ENCODE results near the gene EXOC2.

DNA sequence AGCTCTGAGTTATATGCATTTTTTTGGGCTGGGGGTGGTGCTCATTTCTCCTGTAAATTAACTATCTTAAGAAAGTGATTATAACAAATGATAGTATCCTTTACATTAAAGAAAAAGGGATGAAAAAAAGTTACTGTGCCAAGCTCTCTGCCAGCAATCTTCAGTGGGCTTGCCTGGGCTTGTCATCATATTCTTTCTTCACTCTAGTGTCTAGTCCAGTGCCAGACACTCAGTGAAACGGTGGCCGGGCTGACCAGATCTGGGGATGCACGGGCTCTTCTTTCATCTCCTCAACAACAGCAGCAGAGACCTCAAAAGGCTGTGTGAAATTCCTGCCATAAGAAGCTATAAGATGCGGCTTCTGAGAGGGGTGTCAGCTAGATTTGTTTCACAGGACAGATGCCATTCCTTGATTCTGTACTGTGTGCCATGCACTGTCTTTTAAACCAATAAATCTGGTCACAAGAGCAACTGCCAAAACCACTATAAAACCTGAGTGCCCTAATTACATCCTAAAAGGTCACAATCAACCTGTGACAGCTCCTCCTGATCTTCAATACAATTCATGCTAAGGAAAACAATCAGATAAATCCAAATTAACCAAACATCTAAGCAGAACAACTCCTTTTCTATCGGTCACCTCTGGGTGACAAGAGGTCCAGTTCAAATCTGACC, 12.1 kb downstream of the EXOC2 start:
- TF ChIP-seq POLR2AphosphoS5 (IDR thresholded peaks at IDR 0.05; ENCODE audit: low read depth, low read length): no peak
- TF ChIP-seq, protein P1, sequence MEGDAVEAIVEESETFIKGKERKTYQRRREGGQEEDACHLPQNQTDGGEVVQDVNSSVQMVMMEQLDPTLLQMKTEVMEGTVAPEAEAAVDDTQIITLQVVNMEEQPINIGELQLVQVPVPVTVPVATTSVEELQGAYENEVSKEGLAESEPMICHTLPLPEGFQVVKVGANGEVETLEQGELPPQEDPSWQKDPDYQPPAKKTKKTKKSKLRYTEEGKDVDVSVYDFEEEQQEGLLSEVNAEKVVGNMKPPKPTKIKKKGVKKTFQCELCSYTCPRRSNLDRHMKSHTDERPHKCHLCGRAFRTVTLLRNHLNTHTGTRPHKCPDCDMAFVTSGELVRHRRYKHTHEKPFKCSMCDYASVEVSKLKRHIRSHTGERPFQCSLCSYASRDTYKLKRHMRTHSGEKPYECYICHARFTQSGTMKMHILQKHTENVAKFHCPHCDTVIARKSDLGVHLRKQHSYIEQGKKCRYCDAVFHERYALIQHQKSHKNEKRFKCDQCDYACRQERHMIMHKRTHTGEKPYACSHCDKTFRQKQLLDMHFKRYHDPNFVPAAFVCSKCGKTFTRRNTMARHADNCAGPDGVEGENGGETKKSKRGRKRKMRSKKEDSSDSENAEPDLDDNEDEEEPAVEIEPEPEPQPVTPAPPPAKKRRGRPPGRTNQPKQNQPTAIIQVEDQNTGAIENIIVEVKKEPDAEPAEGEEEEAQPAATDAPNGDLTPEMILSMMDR (IDR thresholded peaks at IDR 0.05): no peak

All from Panc1 (cell line).